HG03575 (cell line): Measurements from ENCODE around the gene PXDN.

ENCODE experiments used
- ATAC-seq: cut with Tn5 transposase; IDR thresholded peaks from one replicate; pipeline ENCODE4 v1.9.1; 2021; ENCODE audit not compliant: unreplicated experiment, insufficient number of reproducible peaks, low FRiP score; ENCODE audit errors: extremely low read depth

PXDN gene

GRCh38 chr2:1601067-1601412 is 143.3 kb downstream of the PXDN start:
- ATAC-seq, result no peak

GRCh38 chr2:1600191-1601066 is 143.9 kb downstream of the PXDN start:
- no peak for ATAC-seq

GRCh38 chr2:1599301-1600085 is 144.8 kb downstream of the PXDN start:
- ATAC-seq, result no peak

GRCh38 chr2:1598800-1599199 is 145.5 kb downstream of the PXDN start:
- ATAC-seq, result no peak

- no peak for ATAC-seq
These were observed 146.1 kb downstream of the PXDN start for GRCh38 chr2:1598041-1598710.

- no peak for ATAC-seq
These were observed 149.0 kb downstream of the PXDN start for GRCh38 chr2:1595274-1595673.

- ATAC-seq, result no peak
These were observed 149.7 kb downstream of the PXDN start for GRCh38 chr2:1594373-1595171.

- ATAC-seq, result no peak
These were observed 150.3 kb downstream of the PXDN start for GRCh38 chr2:1594123-1594372.

GRCh38 chr2:1593371-1594122 is 150.8 kb downstream of the PXDN start:
- no peak for ATAC-seq

GRCh38 chr2:1591978-1592907 is 152.1 kb downstream of the PXDN start:
- no peak for ATAC-seq

- no peak for ATAC-seq
These were observed 152.9 kb downstream of the PXDN start for GRCh38 chr2:1591461-1591770.

- ATAC-seq, result no peak
These were observed 153.5 kb downstream of the PXDN start for GRCh38 chr2:1590596-1591460.

GRCh38 chr2:1588978-1589621 is 155.2 kb downstream of the PXDN start:
- ATAC-seq, result no peak

GRCh38 chr2:1588051-1588977 is 156.0 kb downstream of the PXDN start:
- no peak for ATAC-seq
